Measurements from ENCODE around the gene CSPG4.

DNA sequence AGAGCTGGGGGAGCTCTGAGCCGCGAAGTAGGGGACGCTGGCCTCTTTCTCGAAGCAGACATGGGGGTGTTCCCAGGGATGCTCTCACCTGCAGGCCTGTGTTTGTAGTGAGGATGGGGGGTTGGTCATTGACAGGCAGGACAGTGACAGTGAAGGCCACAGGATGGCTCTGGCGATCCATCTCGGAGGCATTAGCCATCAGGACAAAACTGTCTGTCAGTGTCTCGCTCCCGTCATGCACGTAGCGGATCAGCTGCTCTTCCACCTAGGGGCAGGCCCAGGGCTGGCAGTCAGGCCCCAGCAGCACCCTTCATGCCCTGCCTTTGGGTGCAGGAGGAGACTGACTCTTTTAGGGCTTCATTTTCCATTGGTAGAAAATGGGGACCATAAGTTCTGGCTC lies 28.0 kb downstream of the CSPG4 start:
- TF ChIP-seq, protein P1, sequence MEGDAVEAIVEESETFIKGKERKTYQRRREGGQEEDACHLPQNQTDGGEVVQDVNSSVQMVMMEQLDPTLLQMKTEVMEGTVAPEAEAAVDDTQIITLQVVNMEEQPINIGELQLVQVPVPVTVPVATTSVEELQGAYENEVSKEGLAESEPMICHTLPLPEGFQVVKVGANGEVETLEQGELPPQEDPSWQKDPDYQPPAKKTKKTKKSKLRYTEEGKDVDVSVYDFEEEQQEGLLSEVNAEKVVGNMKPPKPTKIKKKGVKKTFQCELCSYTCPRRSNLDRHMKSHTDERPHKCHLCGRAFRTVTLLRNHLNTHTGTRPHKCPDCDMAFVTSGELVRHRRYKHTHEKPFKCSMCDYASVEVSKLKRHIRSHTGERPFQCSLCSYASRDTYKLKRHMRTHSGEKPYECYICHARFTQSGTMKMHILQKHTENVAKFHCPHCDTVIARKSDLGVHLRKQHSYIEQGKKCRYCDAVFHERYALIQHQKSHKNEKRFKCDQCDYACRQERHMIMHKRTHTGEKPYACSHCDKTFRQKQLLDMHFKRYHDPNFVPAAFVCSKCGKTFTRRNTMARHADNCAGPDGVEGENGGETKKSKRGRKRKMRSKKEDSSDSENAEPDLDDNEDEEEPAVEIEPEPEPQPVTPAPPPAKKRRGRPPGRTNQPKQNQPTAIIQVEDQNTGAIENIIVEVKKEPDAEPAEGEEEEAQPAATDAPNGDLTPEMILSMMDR (IDR thresholded peaks at IDR 0.05; ENCODE audit: low read depth, low read length, poor library complexity, severe bottlenecking), result no peak
- TF ChIP-seq EZH2phosphoT487 (IDR thresholded peaks at IDR 0.05; ENCODE audit: borderline replicate concordance, low read length), result no peak
